Measurements from ENCODE around the gene LOXHD1. TPM values are rescaled to one million over a fixed set of nuclear protein-coding genes. Genes with fewer than 3 reads are reported as not detected.

The LOXHD1 gene
- total RNA-seq, 1 donor from 2014 or later: not detected

DNA sequence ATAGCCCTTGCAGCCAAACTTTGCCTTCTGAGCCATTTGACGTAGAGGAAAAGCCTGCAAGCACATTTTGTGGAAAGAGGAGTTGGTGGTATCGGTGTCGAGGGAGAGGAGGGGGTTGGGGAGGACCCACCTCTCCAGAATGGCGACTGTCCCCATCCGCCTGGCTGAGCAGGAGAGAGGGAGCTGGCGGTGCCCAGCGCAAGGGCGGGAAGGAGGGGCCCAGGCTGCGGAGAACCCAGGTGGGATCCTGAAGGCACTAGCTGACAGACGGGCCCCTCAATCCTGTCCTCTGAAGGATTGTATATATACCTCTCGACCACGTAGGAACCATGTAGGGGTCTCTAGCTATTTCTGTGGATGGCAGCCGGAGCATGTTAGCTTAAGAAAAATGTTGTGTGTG, 200.3 kb downstream of the LOXHD1 start:
- TF ChIP-seq, protein P1, sequence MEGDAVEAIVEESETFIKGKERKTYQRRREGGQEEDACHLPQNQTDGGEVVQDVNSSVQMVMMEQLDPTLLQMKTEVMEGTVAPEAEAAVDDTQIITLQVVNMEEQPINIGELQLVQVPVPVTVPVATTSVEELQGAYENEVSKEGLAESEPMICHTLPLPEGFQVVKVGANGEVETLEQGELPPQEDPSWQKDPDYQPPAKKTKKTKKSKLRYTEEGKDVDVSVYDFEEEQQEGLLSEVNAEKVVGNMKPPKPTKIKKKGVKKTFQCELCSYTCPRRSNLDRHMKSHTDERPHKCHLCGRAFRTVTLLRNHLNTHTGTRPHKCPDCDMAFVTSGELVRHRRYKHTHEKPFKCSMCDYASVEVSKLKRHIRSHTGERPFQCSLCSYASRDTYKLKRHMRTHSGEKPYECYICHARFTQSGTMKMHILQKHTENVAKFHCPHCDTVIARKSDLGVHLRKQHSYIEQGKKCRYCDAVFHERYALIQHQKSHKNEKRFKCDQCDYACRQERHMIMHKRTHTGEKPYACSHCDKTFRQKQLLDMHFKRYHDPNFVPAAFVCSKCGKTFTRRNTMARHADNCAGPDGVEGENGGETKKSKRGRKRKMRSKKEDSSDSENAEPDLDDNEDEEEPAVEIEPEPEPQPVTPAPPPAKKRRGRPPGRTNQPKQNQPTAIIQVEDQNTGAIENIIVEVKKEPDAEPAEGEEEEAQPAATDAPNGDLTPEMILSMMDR (conservative IDR thresholded peaks at IDR 0.05): no peak
- peaks cover 21% of the 10 kb centered on the region for H3K36me3 Mint-ChIP-seq (ENCODE audit: low read depth)
- no peak overlapping the region for H3K27ac Mint-ChIP-seq (ENCODE audit: unreplicated experiment)
- no peak for DNase-seq (ENCODE audit: low read depth, low spot score)
- H3K4me1 Mint-ChIP-seq: peaks cover 14% of the 10 kb centered on the region
- H3K9me3 Mint-ChIP-seq: no peaks in the 10 kb centered on the region
- no peaks in the 10 kb centered on the region for H3K27me3 Mint-ChIP-seq (ENCODE audit: low read depth)
- H3K4me3 Mint-ChIP-seq: no peak overlapping the region

DNA sequence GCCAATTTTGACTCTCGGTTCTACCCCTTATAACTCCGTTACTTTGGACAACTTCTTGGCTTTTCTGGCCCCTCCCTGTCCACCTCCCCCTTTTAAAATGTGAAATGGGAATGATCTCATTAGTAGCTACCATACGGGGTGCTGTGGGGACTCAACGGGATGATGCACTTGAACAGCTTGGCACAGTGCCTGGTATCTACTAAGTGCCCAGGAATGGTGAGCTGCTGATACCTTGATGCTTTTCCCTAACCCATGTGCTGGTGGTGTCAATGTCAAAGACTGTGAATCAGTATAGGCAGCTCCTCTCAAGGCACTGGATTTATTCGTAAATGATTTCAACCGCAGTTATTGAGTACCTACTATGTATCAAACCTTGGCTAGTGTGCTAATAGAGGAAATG, 204.2 kb downstream of the LOXHD1 start:
- peaks cover 27% of the 10 kb centered on the region for H3K36me3 Mint-ChIP-seq (ENCODE audit: low read depth)

DNA sequence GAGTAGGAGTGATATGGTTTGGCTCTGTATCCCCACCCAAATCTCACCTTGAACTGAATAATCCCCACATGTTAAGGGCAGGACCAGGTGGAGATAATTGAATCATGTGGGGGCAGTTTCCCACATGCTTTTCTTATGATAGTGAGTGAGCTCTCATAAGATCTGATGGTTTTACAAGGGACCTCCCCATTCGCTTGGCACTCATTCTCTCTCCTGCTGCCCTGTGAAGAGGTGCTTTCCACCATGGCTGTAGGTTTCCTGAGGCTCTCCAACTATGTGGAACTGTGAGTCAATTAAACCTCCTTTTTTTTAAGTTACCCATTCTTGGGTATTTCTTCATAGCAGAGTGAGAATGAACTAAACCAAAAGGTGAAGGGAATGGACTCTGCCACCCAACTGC, 207.5 kb downstream of the LOXHD1 start:
- no peaks in the 10 kb centered on the region for H3K9me3 Mint-ChIP-seq
- no peaks in the 10 kb centered on the region for H3K27me3 Mint-ChIP-seq (ENCODE audit: low read depth)
- H3K4me3 Mint-ChIP-seq: no peak overlapping the region
- H3K4me1 Mint-ChIP-seq: no peaks in the 10 kb centered on the region
- DNase-seq (ENCODE audit: low read depth, low spot score): no peak
- no peak overlapping the region for H3K27ac Mint-ChIP-seq (ENCODE audit: unreplicated experiment)
- TF ChIP-seq, protein P1 (conservative IDR thresholded peaks at IDR 0.05): no peak
- peaks cover 34% of the 10 kb centered on the region for H3K36me3 Mint-ChIP-seq (ENCODE audit: low read depth)

More for the DNA sequence above, 204.2 kb downstream of the LOXHD1 start:
- H3K27ac Mint-ChIP-seq (ENCODE audit: unreplicated experiment): no peak overlapping the region
- no peak overlapping the region for H3K4me3 Mint-ChIP-seq
- no peaks in the 10 kb centered on the region for H3K9me3 Mint-ChIP-seq
- no peaks in the 10 kb centered on the region for H3K4me1 Mint-ChIP-seq
- DNase-seq (ENCODE audit: low read depth, low spot score): no peak
- H3K27me3 Mint-ChIP-seq (ENCODE audit: low read depth): no peaks in the 10 kb centered on the region
- TF ChIP-seq, protein P1 (conservative IDR thresholded peaks at IDR 0.05): no peak

DNA sequence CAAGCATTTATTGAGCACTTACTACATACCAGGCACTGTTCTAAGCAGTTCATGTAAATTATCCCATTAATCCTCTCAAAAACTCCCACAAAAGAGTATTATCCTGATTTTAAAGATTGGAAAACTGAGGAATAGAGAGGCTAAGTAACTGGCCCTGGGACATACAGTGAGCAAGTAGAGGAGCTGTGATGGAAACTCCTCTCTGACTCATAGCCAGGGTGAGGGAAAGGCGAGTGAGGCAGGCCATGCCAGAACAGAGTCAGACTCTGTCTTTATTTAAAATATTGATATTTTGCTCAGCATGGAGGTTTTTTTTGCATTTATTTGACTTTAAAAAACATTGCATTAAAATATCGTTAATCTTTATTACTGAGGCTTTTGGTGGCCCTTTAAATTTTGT, 208.0 kb downstream of the LOXHD1 start:
- Mint-ChIP-seq H3K9me3 (no peaks in the 10 kb centered on the region), H3K27me3 (ENCODE audit: low read depth) (no peaks in the 10 kb centered on the region)

DNA sequence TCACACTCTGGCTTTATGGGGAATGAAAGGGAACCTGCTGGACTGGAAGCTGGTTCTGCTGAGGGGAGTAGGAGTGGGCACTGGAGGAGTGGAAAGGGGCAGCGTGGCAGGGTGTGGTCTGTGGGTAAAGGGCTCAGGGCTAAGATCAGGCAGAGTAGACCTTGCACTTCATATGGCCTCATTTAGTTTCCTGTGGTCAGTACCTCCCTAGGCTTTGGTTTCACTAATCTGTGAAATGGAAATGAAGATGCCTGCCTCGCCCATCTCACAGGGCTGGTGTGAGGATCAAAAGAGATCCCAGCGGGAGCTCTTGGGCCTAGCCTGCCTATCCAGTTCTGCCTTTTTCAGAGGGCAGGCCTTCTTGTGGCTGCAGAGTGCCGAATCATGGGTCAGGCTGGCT, 208.7 kb downstream of the LOXHD1 start:
- Mint-ChIP-seq H3K9me3 (no peaks in the 10 kb centered on the region), H3K4me3 (no peak overlapping the region), H3K27me3 (ENCODE audit: low read depth) (no peaks in the 10 kb centered on the region), H3K27ac (ENCODE audit: unreplicated experiment) (no peak overlapping the region), H3K4me1 (no peaks in the 10 kb centered on the region), H3K36me3 (ENCODE audit: low read depth) (peaks cover 38% of the 10 kb centered on the region)
- TF ChIP-seq, protein P1 (conservative IDR thresholded peaks at IDR 0.05): no peak
- DNase-seq (ENCODE audit: low read depth, low spot score): no peak

More for the DNA sequence above, 208.0 kb downstream of the LOXHD1 start:
- peaks cover 33% of the 10 kb centered on the region for H3K36me3 Mint-ChIP-seq (ENCODE audit: low read depth)
- H3K27ac Mint-ChIP-seq (ENCODE audit: unreplicated experiment): no peak overlapping the region
- H3K4me3 Mint-ChIP-seq: no peak overlapping the region
- no peak for DNase-seq (ENCODE audit: low read depth, low spot score)
- TF ChIP-seq, protein P1 (conservative IDR thresholded peaks at IDR 0.05): no peak
- no peaks in the 10 kb centered on the region for H3K4me1 Mint-ChIP-seq

DNA sequence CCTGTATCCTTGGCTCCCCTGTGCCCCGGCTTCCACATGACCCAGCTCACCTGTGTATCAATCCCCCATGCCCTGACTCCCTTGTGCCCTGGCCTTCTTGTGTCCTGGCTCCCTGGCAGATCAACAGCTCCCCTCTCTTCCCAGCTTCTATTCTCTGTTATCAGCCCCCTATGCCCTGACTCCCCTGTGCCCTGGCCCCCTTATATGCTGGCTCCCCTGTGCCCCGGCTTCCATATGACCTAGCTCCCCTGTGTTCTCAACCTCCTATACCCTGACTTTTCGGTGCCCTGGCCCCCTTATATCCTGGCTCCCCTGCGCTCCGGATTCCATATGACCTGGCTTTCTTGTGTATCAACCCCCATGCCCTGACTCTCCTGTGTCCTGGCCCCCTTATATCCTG, 209.2 kb downstream of the LOXHD1 start:
- no peak for DNase-seq (ENCODE audit: low read depth, low spot score)
- Mint-ChIP-seq H3K36me3 (ENCODE audit: low read depth) (peaks cover 44% of the 10 kb centered on the region), H3K9me3 (no peaks in the 10 kb centered on the region), H3K27me3 (ENCODE audit: low read depth) (no peaks in the 10 kb centered on the region), H3K4me3 (no peak overlapping the region), H3K27ac (ENCODE audit: unreplicated experiment) (peak overlapping the region; percentile 87), H3K4me1 (no peaks in the 10 kb centered on the region)
- TF ChIP-seq, protein P1 (conservative IDR thresholded peaks at IDR 0.05): no peak

Measured in neural crest cell (in vitro differentiated cells).